ENCODE measurements around the gene KRTAP5-2. TPM values are rescaled to one million over a fixed set of nuclear protein-coding genes. Genes with fewer than 3 reads are reported as not detected.
A peak's percentile ranks its signal among the peaks of the same experiment; 100 is the strongest.

KRTAP5-2 gene
- total RNA-seq, 1 donor from 2014 or later: not detected

DNA sequence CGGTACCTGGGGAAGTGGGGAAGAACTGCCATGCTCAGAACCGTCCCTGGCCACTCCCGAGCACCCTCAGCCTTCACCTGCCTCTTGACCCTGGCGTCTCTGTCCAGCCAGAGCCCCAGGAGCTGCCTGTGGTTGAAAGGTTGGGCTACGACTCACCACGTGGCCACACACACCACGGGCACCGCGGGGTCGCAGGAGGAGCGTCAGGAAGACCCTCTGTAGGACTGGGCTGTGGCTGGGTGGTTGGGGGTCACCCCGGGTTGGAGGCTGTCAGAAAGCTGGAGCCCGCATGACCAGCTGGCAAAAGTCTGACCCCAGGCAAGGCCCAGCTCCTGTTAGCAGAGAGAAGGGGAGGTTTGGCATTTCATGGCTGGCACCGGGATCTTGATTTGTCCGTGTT lies 43.0 kb upstream of the KRTAP5-2 start:
- intact Hi-C loops (cut with DNase I): no loop called here
- ATAC-seq: no peak
- TF ChIP-seq, protein P1, sequence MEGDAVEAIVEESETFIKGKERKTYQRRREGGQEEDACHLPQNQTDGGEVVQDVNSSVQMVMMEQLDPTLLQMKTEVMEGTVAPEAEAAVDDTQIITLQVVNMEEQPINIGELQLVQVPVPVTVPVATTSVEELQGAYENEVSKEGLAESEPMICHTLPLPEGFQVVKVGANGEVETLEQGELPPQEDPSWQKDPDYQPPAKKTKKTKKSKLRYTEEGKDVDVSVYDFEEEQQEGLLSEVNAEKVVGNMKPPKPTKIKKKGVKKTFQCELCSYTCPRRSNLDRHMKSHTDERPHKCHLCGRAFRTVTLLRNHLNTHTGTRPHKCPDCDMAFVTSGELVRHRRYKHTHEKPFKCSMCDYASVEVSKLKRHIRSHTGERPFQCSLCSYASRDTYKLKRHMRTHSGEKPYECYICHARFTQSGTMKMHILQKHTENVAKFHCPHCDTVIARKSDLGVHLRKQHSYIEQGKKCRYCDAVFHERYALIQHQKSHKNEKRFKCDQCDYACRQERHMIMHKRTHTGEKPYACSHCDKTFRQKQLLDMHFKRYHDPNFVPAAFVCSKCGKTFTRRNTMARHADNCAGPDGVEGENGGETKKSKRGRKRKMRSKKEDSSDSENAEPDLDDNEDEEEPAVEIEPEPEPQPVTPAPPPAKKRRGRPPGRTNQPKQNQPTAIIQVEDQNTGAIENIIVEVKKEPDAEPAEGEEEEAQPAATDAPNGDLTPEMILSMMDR (IDR thresholded peaks at IDR 0.05): no peak
- no peaks in the 10 kb centered on the region for H3K4me1 ChIP-seq
- no peak overlapping the region for H3K4me3 ChIP-seq
- DNase-seq: no peak
- H3K27me3 ChIP-seq: no peaks in the 10 kb centered on the region
- no peak overlapping the region for H3K27ac ChIP-seq
- H3K36me3 ChIP-seq: no peaks in the 10 kb centered on the region
- H3K9me3 ChIP-seq: no peaks in the 10 kb centered on the region

DNA sequence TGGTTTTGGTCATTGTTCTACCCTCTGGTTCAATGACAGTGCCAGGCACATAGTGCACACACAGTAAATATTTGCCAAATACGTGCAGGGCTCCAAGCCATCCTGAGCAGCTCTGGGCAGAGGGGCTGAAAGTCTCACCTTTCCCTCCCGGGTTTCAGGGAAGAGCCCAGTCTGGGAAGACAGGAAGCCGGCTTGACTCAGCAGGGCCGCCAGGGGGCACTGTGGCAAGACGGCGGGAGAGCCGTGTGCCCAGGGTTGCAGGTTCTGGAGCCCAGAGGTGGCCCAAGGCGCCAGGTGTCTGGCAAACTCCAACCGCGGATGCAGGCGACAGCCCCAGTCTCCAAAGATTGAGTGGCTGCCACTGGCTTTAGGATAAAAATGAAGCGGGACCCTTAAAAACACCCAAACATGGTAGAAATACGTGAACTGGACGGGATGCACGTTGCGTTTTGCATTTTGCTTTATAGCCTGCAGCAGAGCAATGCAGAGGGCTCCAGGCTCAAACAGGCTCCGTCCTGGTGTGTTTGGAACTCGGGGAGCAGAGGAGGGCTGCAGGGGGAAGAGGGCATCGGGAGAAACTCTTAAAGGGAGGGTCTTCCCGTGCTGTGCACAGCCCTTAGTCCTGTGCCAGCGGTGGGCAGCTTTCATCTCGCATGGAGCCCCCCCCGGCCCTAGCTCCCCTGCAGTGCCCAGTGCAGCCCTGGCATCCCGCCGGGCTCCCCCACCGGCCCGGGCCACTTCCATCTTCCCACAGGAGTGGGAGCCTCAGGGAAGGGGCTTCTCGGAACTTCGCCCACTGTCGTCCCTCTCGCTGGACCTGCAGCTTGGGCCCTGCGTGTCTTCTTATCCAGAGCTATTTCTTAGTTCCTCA lies 42.2 kb upstream of the KRTAP5-2 start:
- H3K9me3 ChIP-seq: no peaks in the 10 kb centered on the region
- no peak for DNase-seq
- H3K4me3 ChIP-seq: no peak overlapping the region

DNA sequence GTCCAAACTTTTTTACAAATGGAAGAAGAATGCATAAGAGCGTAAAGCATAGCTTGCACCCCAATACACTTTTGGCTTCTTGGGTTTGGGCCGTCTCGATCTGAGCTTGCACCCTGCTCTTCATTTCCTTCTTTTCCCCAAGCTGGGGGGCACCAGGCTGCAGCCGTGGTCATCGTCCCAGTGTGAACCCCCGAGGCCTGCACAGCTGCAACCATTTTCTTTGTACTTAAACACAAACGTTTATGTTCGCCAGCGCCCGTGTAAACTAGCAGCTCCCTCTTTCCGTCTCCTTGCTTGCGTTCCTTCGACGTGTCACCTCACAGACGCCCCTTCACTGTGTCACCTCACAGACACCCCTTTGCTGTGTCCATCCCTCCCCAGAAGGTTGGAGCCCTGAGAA lies 41.6 kb upstream of the KRTAP5-2 start:
- intact Hi-C loops (cut with DNase I): no loop called here
- no peak for ATAC-seq
- TF ChIP-seq, protein P1 (IDR thresholded peaks at IDR 0.05): no peak

More for the DNA sequence above, 42.2 kb upstream of the KRTAP5-2 start:
- H3K27ac ChIP-seq: no peak overlapping the region
- peak; percentile 76 for ATAC-seq
- H3K27me3 ChIP-seq: no peaks in the 10 kb centered on the region
- intact Hi-C loops (cut with DNase I): no loop called here
- H3K4me1 ChIP-seq: no peaks in the 10 kb centered on the region
- H3K36me3 ChIP-seq: no peaks in the 10 kb centered on the region
- TF ChIP-seq, protein P1 (IDR thresholded peaks at IDR 0.05): peak; percentile 76

DNA sequence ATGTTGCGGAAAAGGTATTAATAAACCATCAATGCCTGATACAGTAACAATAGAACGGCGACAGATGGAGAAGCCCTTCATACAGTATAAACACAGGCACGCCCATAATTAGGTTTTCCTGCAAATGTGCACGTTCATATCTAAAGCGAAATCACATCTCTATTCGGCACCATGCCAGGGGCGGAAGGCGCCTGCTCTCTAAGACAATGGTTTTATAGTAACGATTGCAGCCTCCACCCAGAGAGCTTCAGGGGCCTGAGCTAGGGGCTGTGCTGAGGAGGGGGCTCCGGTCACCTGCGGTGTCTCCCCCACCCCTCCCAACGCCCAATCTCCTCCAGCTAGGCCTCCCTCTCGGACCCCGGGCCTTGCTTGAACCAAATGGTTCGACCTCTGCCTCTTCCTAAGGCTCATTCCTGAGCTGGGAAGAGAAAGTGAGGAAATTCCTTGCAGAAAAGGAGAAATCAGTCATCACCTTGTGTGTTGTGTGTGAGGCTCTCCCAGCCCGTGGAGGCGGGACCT lies 41.1 kb upstream of the KRTAP5-2 start:
- Histone ChIP-seq H3K9me3 (no peaks in the 10 kb centered on the region), H3K4me1 (no peaks in the 10 kb centered on the region), H3K27ac (no peak overlapping the region), H3K27me3 (no peaks in the 10 kb centered on the region), H3K36me3 (no peaks in the 10 kb centered on the region), H3K4me3 (no peak overlapping the region)
- TF ChIP-seq, protein P1 (IDR thresholded peaks at IDR 0.05): no peak
- intact Hi-C loops (cut with DNase I): no loop called here
- ATAC-seq (peak; percentile 49), DNase-seq (no peak)

More for the DNA sequence above, 41.6 kb upstream of the KRTAP5-2 start:
- Histone ChIP-seq H3K4me1 (no peaks in the 10 kb centered on the region), H3K4me3 (no peak overlapping the region), H3K36me3 (no peaks in the 10 kb centered on the region), H3K27ac (no peak overlapping the region), H3K27me3 (no peaks in the 10 kb centered on the region), H3K9me3 (no peaks in the 10 kb centered on the region)
- no peak for DNase-seq

DNA sequence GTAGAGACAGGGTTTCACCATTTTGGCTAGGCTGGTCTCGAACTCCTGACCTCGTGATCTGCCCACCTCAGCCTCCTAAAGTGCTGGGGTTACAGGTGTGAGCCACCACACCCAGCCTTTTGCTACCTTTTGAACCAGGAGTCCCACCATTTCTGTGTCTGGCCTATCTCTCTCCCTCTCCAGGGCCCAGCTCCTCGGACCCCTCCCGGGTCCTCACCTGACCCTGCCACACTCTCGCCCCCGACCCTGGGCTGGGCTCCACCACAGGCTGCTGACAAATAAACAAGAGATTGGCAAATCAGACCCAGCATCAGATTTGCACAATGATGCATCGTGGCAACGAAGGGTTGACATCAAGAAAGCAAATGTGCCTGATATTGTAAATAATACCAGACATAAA lies 40.2 kb upstream of the KRTAP5-2 start:
- DNase-seq (no peak), ATAC-seq (no peak)
- Histone ChIP-seq H3K4me3 (no peak overlapping the region), H3K36me3 (no peaks in the 10 kb centered on the region), H3K4me1 (no peaks in the 10 kb centered on the region), H3K27ac (no peak overlapping the region), H3K9me3 (no peaks in the 10 kb centered on the region), H3K27me3 (no peaks in the 10 kb centered on the region)
- intact Hi-C loops (cut with DNase I): no loop called here
- TF ChIP-seq, protein P1 (IDR thresholded peaks at IDR 0.05): no peak

Data from upper lobe of right lung (tissue), 1 donor.